ENCODE results near the gene INPP4A.

INPP4A gene

DNA sequence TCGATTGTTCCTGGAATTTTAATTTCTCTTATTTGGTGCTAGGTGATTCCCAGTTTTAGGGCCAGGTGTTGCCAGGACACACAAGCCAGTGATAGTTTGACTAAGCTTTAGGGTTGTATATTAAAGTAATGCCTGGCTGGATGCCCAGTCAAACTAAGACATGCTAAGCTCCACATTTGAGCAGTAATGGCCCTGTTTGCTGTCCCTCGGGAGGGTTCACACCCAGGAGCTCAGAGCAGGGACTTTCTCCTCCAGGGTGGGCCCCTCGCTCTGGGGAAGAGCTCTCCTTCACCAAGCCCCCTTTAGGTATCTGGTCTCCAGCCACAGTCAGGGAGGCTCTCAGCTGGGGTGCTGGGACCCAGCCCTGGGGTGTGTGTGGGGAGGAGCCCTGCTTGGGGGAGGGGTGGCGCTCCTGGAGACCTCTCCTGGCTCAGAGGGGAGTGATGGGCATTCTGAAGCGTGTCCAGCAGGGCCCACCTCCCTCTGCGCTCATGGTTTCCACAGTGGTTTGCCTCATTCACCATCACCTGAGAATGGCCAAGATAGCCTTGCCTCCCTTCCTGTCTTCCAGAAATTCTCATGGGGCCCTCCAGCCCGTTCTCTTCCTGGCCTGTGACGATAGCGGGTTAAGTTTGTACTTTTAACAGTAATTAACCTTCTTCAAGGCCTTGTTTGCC is 31.7 kb downstream of the INPP4A start:
- no peak for DNase-seq (ENCODE audit: low read depth in 2 of 2)

DNA sequence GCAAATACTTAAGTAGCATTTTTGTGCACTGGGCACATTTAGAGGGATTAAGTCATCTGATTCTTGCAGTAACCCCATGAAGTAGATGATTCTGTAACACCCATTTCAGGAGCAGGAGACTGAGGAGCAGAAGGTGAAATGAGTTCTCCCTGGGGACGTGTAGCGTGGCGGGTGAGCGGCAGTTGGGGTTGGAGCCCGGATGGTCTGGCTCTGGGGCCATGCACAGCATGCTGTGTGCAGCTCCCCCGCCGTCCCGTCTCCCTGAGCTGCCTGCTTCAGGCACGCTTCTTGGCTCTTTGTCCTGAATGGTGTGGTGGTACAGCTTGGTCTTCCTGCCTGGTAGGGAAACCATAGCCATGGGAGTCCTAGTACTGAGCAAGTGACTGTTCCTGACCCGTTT is 32.4 kb downstream of the INPP4A start:
- DNase-seq (ENCODE audit: low read depth in 2 of 2): no peak

DNA sequence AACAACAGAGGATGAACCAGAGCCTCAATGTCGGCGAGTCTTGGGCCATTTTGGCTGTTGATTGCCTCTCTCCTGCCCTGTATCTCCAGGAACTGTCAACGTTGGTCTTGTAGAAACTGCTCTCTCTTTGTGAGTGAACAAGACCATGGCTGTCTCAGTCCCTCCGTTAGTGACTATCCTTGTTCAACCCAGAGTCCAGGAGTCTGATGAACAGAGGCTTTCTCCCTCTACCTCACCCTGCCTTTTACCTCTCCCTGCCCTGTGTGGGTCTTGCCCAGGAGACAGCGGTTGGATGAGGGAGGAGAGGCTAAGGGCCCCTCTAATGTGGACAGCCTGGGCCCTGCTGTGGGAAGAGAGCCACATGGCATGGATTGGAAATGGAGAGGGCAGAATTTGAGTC is 32.8 kb downstream of the INPP4A start:
- DNase-seq (ENCODE audit: low read depth in 2 of 2): no peak

DNA sequence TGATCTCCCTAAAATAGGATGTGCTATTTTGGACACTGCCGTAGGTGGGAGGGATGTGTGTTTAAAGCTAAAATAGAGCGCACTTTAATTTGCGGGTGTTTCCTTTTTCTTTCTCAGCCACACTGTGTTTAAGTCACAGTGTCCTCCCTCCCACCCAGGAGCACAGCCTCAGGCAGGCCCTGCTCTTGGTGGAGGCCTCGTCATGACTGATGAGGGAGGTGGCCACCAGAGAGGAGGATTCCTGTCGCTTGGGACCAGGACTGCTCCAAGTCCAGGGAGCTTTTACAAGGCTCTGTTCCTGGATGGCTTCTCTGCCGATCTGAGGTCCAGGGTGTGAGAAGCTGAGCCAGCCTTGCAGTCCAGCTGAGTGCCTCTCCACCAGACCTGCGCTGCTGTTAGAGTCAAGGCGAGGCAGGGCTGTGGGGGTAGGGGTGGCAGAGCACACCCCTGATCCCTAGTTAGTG is 33.5 kb downstream of the INPP4A start:
- DNase-seq (ENCODE audit: low read depth in 2 of 2): no peak

DNA sequence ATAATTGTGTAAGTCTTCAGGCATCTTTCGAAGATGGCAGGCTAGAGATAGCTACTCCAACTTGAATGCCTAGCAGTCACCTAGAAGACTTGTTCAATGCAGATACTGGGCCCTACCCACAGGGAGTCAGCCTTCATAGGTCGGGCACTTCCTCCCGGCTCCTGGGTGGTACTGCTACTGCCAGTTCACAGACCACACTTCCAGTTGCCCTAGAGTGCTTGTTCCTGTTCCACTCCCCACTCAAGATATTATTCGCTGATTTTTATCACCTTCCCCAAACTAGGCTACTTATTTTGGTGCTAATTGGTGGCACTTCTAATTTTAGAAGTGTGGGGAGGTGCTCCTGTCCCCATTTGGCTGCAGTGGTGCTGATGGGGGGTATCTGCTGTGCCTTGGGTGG is 34.2 kb downstream of the INPP4A start:
- DNase-seq (ENCODE audit: low read depth in 2 of 2): no peak

DNA sequence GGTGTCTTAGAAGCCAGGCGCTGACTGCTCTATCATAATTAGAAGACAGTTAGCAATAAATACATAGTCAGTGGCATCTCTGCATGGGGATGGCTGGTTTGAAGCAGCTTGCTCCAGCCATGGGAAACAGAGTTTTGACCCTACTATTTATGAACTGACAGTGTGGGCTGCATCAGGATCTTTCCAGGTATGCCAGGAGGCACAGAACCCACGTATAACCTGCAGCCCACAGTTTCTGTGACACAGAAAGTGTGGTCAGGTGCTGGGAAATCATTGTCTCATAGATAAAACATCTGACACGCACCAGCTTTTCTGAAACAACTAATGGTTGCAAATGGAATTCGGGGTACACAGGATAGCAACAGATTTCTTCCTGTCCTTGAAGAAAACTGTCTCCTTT is 34.7 kb downstream of the INPP4A start:
- DNase-seq (ENCODE audit: low read depth in 2 of 2): no peak

DNA sequence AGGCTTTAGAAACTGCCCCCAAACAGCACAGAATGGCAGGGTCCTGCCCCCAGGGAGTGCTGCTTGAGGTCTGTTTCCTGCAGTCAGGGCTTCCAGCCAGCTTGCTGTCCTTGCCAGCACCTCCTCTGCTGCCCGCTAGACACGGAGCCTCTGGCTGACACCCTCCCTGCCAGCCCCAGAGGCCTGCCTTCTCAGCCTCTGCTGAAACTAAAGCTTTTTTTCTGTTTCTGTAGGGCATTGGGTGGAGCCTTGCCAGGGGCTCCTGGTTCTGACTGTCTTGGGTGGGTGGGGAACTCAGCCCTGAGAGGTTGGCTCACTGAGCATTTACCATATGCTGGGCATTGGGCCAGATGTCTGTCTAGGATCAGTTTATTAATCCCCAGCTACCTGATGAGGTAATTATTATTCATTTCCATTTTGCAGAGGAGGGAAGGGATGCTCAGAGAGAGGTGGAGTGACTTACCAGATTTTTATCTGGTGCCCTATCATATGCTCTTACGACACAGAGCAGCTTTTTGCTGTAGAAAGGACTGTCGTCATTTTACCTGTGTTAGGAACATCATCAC is 35.4 kb downstream of the INPP4A start:
- no peak for DNase-seq (ENCODE audit: low read depth in 2 of 2)

DNA sequence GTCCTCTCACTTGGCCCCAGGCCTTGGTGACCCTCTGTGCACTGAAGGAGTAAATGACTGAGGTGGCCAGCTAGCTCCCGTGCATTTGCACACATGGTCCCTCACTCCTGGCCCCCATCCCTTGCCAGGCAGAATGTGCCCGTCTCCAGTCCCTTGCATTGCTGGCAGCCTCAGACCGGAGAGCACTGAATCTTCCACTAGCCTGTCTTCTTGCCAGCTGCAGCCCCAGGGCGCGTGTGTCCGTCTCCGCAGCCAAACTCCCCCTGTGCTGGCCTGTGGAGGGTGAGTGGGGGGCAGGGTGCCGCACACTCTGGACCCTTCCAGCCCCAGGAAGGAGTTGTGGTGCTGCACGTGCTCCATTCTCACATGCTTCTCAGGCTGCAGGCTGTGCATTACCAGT is 35.9 kb downstream of the INPP4A start:
- DNase-seq (ENCODE audit: low read depth in 2 of 2): no peak

DNA sequence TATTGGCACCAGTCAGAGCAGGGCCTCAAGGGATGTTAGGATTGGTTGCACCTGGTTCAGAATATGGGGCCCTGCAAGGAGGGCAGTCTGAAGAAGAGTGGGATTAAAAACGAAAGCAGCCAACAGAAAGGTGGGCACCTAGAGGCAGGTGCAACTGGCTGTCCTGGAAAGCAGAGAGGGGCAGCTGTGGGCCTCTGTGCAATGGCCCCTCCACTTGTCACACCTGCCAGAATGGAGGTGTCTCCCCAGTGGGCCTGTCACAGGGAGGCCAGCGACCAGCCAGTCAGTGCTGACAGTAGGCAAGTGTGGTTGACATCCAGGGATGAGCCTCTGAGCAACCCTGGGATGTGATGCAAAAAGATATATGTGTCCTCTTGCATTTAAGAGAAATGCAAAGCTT is 37.7 kb downstream of the INPP4A start:
- no peak for DNase-seq (ENCODE audit: low read depth in 2 of 2)

DNA sequence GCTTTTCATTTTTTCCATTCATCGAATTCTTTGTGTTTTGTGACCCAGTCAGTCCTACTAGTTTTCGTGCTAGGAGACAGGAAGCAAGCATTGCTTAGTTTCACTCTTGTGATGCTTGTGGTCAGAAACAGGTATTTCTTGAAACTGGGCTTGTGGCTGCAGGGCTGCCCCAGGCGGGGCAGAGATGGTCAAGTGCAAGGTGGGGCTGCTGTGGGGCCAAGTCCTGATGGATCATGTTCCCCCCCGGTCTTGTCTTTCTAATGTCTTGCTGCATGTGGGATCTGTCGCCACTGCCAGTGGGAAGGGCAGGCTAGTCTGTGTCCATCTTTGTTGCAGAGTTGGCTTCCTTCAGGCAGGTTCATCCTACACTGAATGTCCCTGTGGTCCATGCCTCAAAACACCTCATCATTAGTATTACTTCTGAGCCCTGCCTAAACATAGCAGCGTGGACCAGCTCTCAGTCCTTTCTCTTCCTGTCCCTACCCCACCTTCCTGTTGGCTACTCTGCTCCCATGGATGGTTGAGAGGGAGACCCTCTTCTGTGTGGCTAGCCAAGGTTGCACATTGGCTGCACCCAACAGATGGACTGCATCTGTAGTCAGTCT is 38.7 kb downstream of the INPP4A start:
- no peak for DNase-seq (ENCODE audit: low read depth in 2 of 2)

DNA sequence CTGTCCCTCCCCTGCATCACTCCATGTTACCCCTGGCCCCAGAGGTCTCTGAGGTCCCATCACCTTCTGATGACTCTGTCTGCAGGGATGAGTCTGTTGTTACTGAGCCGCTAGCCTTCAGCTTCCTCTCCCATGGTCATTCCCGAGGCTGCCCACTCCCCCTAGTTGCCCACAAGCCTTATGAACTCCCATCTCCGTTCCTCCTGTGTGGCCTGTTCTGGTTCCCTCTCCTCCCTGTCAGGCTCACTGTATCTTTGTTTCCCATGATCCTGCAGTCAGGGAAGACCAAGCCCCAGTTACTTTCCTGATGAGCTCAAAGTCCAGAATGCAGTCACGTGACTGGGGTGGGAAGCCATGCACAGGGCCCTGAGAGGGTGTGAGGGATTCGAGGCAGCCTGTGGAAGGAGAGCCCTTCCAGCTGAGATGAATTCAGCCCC is 39.5 kb downstream of the INPP4A start:
- no peak for DNase-seq (ENCODE audit: low read depth in 2 of 2)

DNA sequence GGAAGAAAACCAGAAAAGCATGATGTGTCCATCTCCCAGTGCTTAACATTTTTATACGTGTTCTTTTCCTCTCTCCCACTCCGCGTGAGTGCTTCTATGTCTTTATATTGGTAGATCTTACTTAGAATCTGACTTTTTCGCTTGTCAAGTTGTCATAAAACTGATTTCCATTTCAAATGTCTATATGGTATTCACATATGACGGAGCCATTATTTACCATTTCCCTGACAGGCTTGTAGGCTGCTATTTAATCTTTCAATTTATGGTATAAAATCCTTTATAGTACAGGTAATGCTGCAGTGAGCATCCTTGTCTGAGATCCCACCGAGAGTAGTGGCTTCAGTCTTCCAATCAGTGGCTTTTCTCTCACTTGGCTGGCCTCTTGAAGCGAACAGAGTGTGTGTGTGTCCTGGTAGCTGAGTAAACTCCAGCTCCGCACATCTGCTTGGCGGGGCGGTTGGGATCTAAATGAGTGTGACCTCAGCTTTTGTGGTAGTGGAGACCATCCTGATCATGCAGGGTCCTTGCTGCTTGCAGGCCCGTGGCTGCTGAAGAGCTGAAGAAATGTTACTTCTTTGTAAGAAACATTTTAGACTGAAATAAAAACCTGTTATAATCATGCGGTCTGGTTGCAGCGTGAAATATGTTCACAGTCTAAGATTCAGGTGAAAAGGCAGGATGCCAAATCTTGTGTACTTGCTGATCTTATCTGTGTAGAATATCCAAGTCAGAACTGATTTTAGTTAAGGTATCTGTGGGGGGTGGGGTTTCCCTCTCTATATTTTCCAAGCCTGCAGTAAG is 40.2 kb downstream of the INPP4A start:
- DNase-seq (ENCODE audit: low read depth in 2 of 2): no peak

DNA sequence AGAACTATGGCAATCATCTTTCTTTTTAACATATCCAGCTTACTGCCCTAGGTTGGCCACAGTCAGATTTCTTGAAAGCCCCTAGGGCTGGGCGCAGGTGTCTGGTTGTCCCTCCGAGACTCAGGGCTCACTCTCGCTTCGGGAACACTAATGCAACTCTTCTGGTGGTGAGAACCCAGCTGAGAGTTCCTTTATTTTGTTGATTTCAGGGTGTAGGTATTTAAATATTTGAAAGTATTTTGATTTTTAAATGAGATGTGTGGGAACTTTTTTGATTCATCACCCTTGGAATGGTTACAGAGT is 40.7 kb downstream of the INPP4A start:
- DNase-seq (ENCODE audit: low read depth in 2 of 2): no peak

DNA sequence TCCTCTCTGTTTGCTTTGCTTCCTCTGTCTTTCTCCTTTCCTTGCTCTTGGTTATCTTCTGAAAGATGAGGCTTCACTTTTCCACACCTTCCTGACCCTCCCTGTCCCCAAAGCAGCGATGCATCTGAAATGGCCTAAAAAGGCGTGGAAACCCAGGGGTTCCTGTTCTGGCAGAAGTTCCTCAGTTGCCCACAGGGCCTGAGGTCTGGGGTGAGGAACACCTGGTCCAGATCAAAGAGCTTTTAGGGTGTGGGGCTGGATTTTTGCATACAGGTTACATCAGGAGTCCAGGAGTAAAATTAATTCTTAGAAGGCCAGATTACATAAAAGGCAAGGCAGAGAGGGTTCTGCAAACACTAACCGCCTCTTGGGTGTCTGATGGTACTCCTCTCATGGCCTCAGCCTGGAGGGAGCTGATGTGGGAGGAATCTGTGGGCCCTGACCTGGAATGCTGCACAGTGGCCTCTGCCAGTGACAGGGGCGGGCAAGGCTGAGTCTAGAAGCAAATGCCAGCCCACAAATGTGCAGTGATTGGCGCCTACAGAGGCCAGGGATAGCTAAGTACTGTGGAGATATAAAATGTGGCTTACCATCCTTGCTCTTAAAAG is 41.8 kb downstream of the INPP4A start:
- DNase-seq (ENCODE audit: low read depth in 2 of 2): no peak

DNA sequence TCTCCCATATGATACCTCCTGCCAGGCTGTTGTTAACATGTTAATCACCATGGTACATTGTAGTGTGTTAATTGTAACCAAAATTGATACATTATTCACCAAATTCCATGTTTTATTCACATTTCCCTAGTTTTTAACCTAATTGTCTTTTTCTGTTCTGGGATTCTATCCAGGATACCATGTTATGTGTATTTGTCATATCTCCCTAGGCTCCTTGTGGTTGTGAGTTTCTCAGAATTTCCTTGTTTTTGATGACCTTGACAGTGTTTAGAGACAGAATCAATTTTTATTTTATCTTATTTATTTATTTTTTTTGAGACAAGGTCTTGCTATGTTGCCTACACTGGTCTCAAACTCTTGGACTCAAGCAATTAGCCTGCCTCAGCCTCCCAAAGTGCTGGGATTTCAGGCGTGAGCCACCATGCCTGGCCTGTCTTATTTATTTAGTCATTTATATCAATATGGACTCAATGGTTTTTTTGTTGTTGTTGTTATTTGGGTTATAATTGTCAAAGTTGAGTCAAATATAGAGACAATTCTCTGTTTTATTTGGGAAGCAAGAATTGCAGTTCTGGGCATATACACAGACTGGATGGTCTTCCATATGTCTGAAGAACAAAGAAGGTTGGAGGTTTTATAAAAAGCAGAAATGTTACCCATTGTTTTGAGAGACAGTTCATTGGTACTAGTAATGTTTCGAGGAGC is 42.6 kb downstream of the INPP4A start:
- DNase-seq (ENCODE audit: low read depth in 2 of 2): no peak

DNA sequence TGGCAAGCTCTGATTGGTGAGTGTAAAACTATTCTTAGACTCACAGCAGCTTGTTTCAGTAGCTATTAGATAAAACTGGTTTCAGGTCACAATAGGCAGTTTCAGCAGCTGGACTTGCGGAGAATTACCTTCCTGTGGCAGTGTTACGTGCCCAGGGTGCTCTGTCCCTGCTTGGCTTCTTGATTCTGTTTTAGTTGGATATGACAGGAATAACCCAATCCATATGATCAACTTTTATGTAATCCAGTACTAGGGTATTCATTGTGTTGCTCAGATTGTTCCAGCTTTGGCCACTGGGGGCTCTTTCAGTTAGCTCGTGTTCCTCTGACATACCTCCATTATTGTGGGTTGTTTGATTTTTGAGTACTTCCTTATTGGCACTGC is 43.1 kb downstream of the INPP4A start:
- DNase-seq (ENCODE audit: low read depth in 2 of 2): peak in 1 of 2 donors; percentile 38

DNA sequence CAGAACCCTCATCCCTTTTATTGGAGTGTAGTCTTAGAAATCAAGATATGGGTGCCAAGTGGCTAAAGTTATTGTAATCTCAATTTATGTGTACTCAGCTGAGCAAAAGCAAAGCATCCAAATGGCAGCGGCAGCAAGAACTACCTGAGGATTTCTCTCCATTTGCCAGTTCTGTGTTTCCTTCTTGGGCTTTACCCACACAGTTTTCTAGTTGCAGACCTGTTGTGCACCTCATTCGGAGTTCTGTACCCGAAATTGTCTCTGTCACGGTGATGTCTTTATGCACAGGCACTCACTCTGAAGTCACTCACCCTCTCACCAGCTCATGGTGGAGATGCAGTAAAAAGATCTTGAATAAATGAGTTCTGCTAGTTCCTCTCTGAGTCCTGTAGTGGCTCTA is 43.6 kb downstream of the INPP4A start:
- no peak for DNase-seq (ENCODE audit: low read depth in 2 of 2)

DNA sequence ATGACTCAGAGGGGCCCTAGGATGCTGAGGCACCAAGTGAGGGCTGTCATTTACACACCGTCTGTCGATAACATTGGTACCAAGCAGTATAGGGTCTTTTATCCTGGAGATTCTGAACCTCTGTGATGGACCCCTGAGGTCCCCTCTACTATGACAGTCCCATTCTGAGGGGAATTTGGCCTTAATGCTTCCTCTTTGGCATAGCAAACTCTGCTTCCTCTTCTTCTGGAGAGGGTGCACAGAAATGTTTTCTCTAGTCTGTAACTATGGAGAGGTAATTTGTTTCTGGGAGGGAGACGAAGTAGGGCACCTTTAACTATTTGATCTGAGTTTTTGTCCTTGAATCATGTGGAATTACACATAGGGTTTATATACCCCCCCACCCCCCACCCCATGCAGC is 44.8 kb downstream of the INPP4A start:
- DNase-seq (ENCODE audit: low read depth in 2 of 2): no peak

DNA sequence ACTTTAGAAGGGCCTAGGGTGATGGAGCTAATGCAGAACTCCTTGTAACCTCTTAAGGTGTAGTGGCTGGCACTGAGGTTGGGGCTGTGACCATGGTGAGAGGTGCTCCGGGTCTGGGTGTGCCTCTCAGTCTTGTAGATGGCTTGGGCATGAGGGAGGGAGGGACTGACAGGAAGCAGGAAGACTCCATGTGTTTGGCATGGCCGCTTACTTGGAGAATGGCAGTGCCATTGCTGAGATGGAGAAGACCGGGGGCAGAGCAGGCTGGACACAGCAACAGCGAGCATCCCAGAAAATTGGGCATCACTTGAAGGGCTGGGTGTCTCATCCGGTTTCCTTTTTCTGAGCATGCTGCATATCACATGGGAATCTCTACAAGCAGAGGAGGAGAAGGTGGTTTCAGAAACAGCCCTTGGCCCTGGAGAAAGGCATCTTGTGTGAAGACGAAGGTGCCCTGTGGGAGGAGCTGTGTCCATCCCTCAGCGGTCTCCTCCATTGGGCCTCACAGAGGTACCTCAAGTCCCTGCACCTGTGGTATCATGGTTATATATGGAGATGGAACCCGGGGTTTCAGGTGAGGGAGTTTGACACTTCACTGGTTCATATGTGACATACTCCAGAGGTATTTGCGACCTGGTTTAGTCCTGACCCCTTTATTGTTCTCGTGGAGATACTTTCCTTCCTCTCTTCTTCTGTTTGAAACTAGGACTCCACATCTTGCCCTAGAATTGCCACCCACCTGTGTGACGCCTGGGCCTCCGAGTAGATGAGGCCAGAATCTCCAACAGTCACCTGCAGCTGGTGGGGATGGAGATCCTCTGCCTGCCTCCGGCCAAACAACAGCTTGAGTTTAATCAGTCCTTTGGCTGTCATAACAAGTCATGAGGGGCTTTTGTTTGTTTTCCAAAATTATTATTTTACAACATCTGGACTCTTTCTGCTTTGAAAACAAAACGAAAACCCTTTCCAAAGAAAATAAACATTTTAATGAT is 45.6 kb downstream of the INPP4A start:
- DNase-seq (ENCODE audit: low read depth in 2 of 2): no peak

DNA sequence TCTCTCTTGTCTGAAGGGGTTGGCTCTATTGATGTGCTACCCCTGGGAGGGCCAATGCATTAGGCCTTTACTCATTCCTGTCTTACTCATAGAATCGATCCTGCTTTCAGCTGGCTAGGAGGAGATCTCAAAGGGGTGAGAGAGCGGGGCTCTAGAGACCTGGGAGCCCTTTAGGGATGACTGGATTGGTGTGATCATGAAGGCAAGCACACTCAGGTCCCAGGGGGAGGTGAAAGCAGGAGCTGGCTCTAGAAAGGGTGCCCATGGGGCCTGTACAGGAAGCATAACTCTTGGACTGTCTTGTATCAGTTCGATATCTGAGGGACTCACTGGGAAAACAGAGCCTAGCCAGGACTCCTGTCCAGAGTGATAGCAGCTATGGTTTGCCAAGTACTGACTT is 47.8 kb downstream of the INPP4A start:
- no peak for DNase-seq (ENCODE audit: low read depth in 2 of 2)

DNA sequence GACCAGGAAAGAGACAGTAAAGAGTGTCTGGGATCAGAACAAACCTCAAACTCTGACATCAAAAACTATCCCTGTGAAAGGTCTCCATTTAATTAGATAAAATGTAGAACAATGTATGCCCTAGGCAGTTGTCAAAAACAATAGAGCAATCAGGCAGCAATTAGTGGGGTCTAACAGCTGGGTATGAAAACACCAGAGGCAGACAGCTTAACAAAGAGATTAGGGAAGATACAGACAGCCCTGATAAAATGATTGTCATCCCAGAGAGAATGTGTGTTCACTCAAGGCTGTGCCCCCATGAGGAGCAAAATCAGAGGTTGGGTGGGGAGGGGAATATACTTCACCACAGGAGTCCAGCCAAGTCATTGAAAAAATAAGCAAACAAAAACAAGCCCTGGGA is 50.0 kb downstream of the INPP4A start:
- DNase-seq (ENCODE audit: low read depth in 2 of 2): no peak
